ENCODE results near the gene MTHFD1.

MTHFD1 gene

DNA sequence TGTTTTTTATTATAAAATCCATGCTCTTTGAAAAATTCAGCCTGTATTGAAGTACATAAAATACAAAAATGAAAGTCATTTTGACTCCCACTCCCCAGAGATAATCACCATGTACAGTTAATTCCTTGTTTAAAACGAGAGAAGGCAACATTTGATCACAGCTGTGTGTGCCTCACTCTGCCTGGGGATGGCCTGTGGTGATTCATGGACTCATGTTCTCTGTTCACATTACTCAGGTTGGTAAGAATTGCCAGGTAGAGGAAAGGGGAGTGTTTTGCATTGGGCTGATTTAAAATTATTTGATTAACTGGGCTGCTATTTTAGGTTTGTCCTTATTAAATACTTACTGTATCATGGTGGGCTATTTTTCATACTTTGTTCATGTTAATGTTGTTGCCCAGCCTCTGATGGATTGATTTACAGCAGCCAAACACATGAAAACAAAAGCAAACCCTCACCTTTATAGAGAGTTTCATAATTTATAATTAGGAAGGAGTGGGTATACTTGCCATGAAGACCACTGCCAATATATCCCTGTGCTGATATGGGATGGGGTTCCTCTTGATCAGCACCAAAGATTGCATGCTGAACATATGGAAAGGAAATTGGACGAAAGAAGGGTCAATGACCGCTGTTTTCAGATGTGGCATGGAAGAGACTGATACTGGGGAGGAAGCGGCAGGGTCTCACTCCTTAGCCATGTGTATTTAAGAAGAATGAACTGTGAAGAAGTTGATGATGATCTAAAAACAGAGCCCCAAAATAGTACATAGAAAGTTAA lies 119.4 kb downstream of the MTHFD1 start:
- H3K36me3 Mint-ChIP-seq: peaks cover 5% of the 10 kb centered on the region
- peaks cover 72% of the 10 kb centered on the region for H3K4me1 Mint-ChIP-seq
- no peaks in the 10 kb centered on the region for H3K9me3 Mint-ChIP-seq
- H3K27me3 Mint-ChIP-seq: no peaks in the 10 kb centered on the region
- H3K4me3 Mint-ChIP-seq: peak overlapping the region; percentile 96
- H3K27ac Mint-ChIP-seq: peak overlapping the region; percentile 93

DNA sequence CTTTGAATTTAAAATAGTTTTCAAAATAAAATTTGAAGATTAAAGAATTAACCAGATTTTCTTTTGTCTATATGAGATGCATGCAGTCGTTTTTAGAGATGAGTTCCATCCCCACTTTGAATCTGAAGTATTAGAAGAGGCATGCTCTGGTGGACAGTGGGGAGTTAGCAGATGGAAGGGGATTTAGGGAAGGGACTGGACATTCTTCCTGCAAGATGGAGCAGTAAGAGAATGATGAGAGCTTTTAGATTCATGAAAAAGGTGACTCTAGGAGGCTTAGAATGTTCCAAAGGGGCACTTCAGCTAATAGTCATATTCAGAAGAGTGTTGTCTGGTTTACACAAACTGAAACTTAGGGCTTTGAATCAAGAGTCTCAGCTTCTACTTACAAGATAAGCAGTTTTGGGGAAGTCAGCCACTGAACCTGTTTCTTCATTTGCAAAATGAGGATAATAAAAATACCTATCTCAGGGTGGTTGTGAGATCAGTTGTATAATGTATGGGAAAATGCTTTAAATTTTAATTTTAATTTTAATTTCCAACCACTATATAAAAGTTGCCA lies 120.1 kb downstream of the MTHFD1 start:
- H3K27ac Mint-ChIP-seq: peak overlapping the region; percentile 90
- H3K27me3 Mint-ChIP-seq: no peaks in the 10 kb centered on the region
- H3K4me1 Mint-ChIP-seq: peaks cover 78% of the 10 kb centered on the region
- H3K36me3 Mint-ChIP-seq: peaks cover 4% of the 10 kb centered on the region
- H3K4me3 Mint-ChIP-seq: peak overlapping the region; percentile 58
- H3K9me3 Mint-ChIP-seq: no peaks in the 10 kb centered on the region

DNA sequence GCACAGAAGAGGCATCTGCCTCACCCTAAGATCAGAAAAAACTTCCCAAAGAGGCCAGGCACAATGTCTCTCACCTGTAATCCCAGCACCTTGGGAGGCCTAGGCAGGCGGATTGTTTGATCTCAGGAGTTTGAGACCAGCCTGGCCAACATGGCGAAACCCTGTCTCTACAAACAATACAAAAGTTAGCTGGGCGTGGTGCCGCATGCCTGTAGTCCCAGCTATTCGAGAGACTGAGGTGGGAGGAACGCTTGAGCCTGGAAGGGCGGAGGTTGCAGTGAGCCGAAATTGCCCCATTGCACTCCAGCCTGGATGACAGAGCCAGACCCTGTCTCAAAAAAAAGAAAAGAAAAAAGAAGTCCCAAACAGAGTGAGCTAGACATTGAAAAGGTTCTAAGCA lies 120.9 kb downstream of the MTHFD1 start:
- H3K36me3 Mint-ChIP-seq: peaks cover 4% of the 10 kb centered on the region
- H3K27me3 Mint-ChIP-seq: no peaks in the 10 kb centered on the region
- H3K4me1 Mint-ChIP-seq: peaks cover 82% of the 10 kb centered on the region
- no peaks in the 10 kb centered on the region for H3K9me3 Mint-ChIP-seq
- H3K4me3 Mint-ChIP-seq: peak overlapping the region; percentile 11
- peak overlapping the region; percentile 19 for H3K27ac Mint-ChIP-seq
